Upper lobe of left lung (tissue), 6 donors: ENCODE data around the gene MYOCD. TPM values are rescaled to one million over a fixed set of nuclear protein-coding genes. Genes with fewer than 3 reads are reported as not detected.

Experiments used
- ATAC-seq, 2 donors: fragments of 200-7000 bp; cut with Tn5 transposase; one replicate each; pipeline ENCODE4 v1.9.1; 2022; ENCODE audit warnings: mild to moderate bottlenecking in 2 of 2, moderate library complexity in 2 of 2; ENCODE audit not compliant: low FRiP score in 2 of 2
- DNase-seq, 2 donors: peaks; one replicate each; pipeline ENCODE4 v3.0.0-alpha.2; 2019 to 2020
- H3K27ac ChIP-seq, 4 donors: fragments of 200-600 bp; sonication (generic); one replicate each; pipeline ENCODE4 v1.5.1; 2016 to 2019
- H3K27me3 ChIP-seq, 4 donors: fragments of 200-600 bp; sonication (generic); one replicate each; pipeline ENCODE4 v1.5.1; 2017 to 2019
- H3K36me3 ChIP-seq, 4 donors: fragments of 200-600 bp; sonication (generic); one replicate each; pipeline ENCODE4 v1.5.1; 2016 to 2019
- H3K4me1 ChIP-seq, 4 donors: fragments of 200-600 bp; sonication (generic); one replicate each; pipeline ENCODE4 v1.5.1; 2018 to 2019
- H3K4me3 ChIP-seq, 4 donors: fragments of 200-600 bp; sonication (generic); one replicate each; pipeline ENCODE4 v1.5.1; 2017 to 2019; ENCODE audit warnings: mild to moderate bottlenecking in 2 of 4, moderate library complexity in 1 of 4
- H3K9me3 ChIP-seq, 4 donors: fragments of 200-600 bp; sonication (generic); one replicate each; pipeline ENCODE4 v1.5.1; 2018 to 2019
- EP300 ChIP-seq, 4 donors: sonication (generic); formaldehyde crosslinking; IDR thresholded peaks; one replicate each; pipeline ENCODE4 v1.5.1; 2017; ENCODE audit warnings: antibody characterized with exemption in 4 of 4, control low read depth in 2 of 4
- POLR2A ChIP-seq, 4 donors: fragments of 450-650 bp; IDR thresholded peaks; one replicate each; pipeline ENCODE4 v1.5.1; 2016 to 2017; ENCODE audit warnings: antibody characterized with exemption in 4 of 4, mild to moderate bottlenecking in 2 of 4
- POLR2AphosphoS5 ChIP-seq, 2 donors: sonication (generic); formaldehyde crosslinking; IDR thresholded peaks; one replicate each; pipeline ENCODE4 v1.5.1; 2017; ENCODE audit warnings: antibody characterized with exemption in 2 of 2
- WGBS, 2 donors: methylation state at CpG; one replicate each; pipeline ENCODE4 v1.1.5; 2017 to 2018; 5-methylcytosine and 5-hydroxymethylcytosine counted together
- total RNA-seq, 6 donors: library from RNA; depleted of rRNA in 4 of 6; stranded (reverse); fragments of >200 nt in 4 of 6; gene quantifications; one replicate each; pipeline versions ENCODE4 v1.1.0 to v1.2.1, GENCODE V29; 2016 to 2021
- TF ChIP-seq, protein P1 (sequence below), 6 experiments: fragments of 450-650 bp in 4 of 6; fragments of 200-600 bp in 2 of 6; sonication (generic) in 2 of 6; IDR thresholded peaks; one replicate each; pipeline ENCODE4 v1.5.1; 2016 to 2019; ENCODE audit warnings: antibody characterized with exemption in 6 of 6
- donor health status: DM: no; HTN: no; CAD: no; lungs with moderate emphysema.
- donor health status: DM: no; HTN: yes; CAD: no; lungs with severe emphysema.

Gene MYOCD, protein sequence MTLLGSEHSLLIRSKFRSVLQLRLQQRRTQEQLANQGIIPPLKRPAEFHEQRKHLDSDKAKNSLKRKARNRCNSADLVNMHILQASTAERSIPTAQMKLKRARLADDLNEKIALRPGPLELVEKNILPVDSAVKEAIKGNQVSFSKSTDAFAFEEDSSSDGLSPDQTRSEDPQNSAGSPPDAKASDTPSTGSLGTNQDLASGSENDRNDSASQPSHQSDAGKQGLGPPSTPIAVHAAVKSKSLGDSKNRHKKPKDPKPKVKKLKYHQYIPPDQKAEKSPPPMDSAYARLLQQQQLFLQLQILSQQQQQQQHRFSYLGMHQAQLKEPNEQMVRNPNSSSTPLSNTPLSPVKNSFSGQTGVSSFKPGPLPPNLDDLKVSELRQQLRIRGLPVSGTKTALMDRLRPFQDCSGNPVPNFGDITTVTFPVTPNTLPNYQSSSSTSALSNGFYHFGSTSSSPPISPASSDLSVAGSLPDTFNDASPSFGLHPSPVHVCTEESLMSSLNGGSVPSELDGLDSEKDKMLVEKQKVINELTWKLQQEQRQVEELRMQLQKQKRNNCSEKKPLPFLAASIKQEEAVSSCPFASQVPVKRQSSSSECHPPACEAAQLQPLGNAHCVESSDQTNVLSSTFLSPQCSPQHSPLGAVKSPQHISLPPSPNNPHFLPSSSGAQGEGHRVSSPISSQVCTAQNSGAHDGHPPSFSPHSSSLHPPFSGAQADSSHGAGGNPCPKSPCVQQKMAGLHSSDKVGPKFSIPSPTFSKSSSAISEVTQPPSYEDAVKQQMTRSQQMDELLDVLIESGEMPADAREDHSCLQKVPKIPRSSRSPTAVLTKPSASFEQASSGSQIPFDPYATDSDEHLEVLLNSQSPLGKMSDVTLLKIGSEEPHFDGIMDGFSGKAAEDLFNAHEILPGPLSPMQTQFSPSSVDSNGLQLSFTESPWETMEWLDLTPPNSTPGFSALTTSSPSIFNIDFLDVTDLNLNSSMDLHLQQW
- 1 to 10 TPM in 4 of 6 donors, under 1 TPM in 2; 0.89 to 5.2 (median 1.6) TPM for total RNA-seq

DNA sequence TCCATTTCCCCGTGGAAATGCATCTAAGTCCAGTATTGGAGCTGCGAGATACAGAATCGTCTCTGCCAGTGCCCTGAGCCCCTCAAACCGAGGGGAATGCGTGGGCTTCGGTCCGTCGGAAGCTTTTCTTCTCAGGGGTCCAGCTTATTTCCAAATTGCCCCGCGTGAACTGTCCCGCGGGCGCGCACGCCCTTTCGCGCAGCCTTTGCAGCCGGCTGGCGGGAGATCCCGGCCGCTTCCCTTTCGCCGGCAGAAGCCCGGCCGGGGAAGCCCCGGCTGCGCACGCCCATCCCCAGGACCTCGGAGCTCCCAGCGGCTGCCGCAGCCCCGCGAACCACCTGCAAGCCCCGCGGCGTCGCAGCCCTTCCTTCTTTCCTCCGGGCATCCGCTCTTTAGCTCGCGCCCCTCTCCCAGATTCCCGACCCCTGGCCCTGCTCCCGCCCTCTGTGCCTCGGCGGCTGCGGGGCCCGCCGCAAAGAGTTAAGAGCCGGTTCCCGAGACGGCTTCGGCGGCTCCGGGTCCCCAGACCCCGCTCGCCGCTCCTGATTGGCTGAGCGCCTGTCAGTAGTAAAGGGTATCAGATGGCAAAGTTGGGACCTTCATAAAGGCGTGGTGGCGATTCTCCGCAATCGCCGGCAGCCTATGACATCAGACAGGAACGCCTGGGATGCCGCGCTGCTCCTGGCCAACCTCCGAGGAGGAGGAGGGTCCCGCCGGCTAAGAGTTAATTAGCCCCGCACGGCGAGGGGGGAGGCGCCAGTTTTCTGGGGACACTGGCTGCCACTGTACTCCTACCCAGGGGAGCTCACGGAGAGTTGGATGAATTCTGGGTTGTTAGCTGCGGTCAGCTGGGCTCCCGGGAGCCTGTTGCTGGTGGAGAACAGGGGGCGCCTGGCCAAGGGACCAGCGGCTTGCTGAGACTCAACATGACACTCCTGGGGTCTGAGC is at the start of gene MYOCD:
Gene MYOCD, plus strand, starts transcription at position 628 of the 948 bp plus-strand sequence. Its CDS starts 299 bp downstream, at position 927.
- TF ChIP-seq, protein P1, sequence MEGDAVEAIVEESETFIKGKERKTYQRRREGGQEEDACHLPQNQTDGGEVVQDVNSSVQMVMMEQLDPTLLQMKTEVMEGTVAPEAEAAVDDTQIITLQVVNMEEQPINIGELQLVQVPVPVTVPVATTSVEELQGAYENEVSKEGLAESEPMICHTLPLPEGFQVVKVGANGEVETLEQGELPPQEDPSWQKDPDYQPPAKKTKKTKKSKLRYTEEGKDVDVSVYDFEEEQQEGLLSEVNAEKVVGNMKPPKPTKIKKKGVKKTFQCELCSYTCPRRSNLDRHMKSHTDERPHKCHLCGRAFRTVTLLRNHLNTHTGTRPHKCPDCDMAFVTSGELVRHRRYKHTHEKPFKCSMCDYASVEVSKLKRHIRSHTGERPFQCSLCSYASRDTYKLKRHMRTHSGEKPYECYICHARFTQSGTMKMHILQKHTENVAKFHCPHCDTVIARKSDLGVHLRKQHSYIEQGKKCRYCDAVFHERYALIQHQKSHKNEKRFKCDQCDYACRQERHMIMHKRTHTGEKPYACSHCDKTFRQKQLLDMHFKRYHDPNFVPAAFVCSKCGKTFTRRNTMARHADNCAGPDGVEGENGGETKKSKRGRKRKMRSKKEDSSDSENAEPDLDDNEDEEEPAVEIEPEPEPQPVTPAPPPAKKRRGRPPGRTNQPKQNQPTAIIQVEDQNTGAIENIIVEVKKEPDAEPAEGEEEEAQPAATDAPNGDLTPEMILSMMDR (IDR thresholded peaks at IDR 0.05): no peak
- TF ChIP-seq EP300 (IDR thresholded peaks at IDR 0.05) (no peak), POLR2AphosphoS5 (IDR thresholded peaks at IDR 0.05) (no peak), POLR2A (IDR thresholded peaks at IDR 0.05) (no peak)
- peak in 1 of 2 donors; percentile 86 for DNase-seq
- Histone ChIP-seq H3K9me3 (no peaks in the 10 kb centered on the region), H3K27me3 (peaks cover 0 to 22% (median 12%) of the 10 kb centered on the region in 4 donors), H3K4me3 (peak within 1 kb of the TSS in 3 of 4 donors; percentile 34 to 47 (median 47)), H3K4me1 (peaks cover 11 to 12% (median 12%) of the 10 kb centered on the region in 4 donors), H3K36me3 (no peaks in the 10 kb centered on the region), H3K27ac (peak within 1 kb of the TSS in 2 of 4 donors; percentile 3 to 52)
- 3% methylated on average over 22 to 65 of the region's 78 CpGs for WGBS, 2 donors
- ATAC-seq: peak in 1 of 2 donors; percentile 74

DNA sequence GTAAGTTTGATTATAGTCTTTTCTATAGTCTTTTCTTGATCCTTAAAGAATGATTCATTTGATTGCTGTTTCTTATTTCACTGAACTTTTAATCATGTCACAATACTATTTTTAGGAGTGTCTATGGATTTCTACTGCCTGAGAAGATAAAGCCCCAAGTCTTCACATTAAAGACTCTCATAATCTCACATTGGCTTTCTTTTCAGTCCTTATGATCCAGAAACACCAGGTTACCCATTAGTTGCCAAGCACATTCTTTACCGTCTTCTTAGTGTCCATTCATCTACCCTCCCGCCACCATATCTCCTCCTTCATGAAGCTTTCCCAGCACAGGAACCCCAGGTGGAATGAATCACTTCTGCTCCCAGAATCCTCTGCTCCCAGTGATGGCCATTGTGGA is 49.5 kb upstream of the MYOCD start:
- no peak overlapping the region for H3K27ac ChIP-seq
- TF ChIP-seq POLR2AphosphoS5 (IDR thresholded peaks at IDR 0.05) (no peak), POLR2A (IDR thresholded peaks at IDR 0.05) (no peak), EP300 (IDR thresholded peaks at IDR 0.05) (no peak)
- TF ChIP-seq, protein P1 (IDR thresholded peaks at IDR 0.05): no peak
- H3K27me3 ChIP-seq: no peaks in the 10 kb centered on the region
- 90 to 98% methylated on average over 2 of the region's 2 CpGs for WGBS, 2 donors
- DNase-seq: no peak
- H3K36me3 ChIP-seq: no peaks in the 10 kb centered on the region
- H3K4me3 ChIP-seq: no peak overlapping the region
- no peaks in the 10 kb centered on the region for H3K4me1 ChIP-seq
- ATAC-seq: no peak
- no peaks in the 10 kb centered on the region for H3K9me3 ChIP-seq

DNA sequence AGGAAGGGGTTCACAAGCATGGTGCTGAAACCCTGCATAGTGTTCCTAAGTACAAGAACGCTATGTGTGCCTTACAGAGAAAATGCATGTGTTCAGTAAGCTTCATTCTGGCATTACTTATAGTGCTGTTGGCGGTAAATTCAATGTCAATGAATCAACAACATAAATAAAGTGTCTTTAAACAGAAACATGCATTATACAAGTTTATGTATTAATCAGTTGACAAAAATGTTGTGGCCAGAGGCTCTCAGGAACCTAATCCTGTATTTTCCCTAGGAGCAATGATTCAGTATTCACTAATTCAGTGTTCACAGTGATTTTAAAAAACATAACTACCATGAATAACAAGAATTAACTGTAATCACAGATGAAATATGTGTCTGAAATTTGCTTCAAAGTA is 47.1 kb upstream of the MYOCD start:
- Histone ChIP-seq H3K4me1 (no peaks in the 10 kb centered on the region), H3K9me3 (no peaks in the 10 kb centered on the region), H3K27ac (no peak overlapping the region), H3K27me3 (no peaks in the 10 kb centered on the region), H3K36me3 (no peaks in the 10 kb centered on the region), H3K4me3 (no peak overlapping the region)
- ATAC-seq (no peak), DNase-seq (no peak)
- 92 to 97% methylated on average over 2 of the region's 2 CpGs for WGBS, 2 donors
- TF ChIP-seq POLR2AphosphoS5 (IDR thresholded peaks at IDR 0.05) (no peak), POLR2A (IDR thresholded peaks at IDR 0.05) (no peak), EP300 (IDR thresholded peaks at IDR 0.05) (no peak)
- TF ChIP-seq, protein P1 (IDR thresholded peaks at IDR 0.05): no peak

DNA sequence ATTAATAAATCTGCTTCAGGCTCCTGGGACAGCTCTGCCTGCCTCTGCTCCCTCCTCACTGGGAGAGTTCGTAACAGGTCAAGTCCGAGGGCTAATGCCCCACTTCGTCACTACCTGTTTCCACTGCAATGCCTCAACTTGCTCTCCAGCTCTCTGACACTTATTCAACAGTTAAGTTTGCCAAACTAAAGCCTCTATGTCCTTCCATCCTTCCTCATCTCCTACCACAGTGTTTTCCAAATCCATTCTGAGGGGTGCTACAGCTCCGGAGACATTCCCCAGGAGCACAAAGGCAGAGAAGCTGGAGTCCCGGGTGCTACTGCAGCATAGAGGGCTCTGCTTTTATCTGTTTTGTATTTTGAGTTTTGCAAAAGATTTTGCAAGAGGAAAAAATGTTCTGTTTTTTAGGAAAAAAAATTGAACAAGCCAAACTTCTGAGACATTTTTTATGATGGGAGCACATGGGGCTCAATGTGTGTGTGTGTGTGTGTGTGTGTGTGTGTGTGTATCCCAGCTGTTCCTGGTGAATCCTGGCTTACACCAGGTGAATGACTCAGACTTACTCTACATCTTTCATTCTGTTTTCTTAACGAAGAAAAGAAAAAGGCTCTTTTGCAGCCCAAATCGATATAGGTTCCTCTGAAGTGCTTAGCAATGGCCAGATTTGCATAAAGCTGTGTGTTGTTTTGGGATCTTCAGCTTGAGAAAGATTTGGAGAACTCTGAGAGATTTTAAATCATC is 46.1 kb upstream of the MYOCD start:
- 55 to 64% methylated on average over 7 of the region's 7 CpGs for WGBS, 2 donors

More for the DNA sequence above, 46.1 kb upstream of the MYOCD start:
- no peaks in the 10 kb centered on the region for H3K4me1 ChIP-seq
- H3K9me3 ChIP-seq: no peaks in the 10 kb centered on the region
- no peak overlapping the region for H3K4me3 ChIP-seq
- no peak for TF ChIP-seq POLR2A (IDR thresholded peaks at IDR 0.05)
- no peak for TF ChIP-seq EP300 (IDR thresholded peaks at IDR 0.05)
- TF ChIP-seq POLR2AphosphoS5 (IDR thresholded peaks at IDR 0.05): no peak
- H3K27me3 ChIP-seq: no peaks in the 10 kb centered on the region
- ATAC-seq (no peak), DNase-seq (no peak)
- no peak overlapping the region for H3K27ac ChIP-seq
- no peaks in the 10 kb centered on the region for H3K36me3 ChIP-seq
